Measurements from ENCODE around the gene SVEP1.

The SVEP1 gene

DNA sequence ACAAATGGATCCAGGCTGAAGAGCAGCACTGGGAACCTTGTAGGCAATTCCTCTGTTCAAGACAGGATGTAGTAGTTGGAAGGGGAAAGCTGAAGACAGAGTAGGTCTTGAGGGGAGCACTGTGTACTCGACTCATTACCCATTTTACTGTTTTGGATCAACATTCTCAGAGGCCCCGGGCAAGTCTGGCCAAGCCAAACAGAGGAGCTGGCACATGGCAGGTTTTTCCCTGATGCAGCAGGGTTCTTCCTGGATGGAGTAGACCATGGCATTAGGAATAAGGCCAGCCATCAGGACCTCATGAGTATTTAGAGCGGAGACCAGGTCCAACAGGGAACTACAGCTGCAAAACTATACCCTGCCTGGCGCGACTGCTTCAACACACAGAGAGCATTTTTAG lies 4.4 kb downstream of the SVEP1 start:
- Histone ChIP-seq H3K4me1 (no peaks in the 10 kb centered on the region), H2AFZ (no peak overlapping the region), H3K9me3 (ENCODE audit: control insufficient read depth, low read length) (no peaks in the 10 kb centered on the region), H3K27me3 (ENCODE audit: control insufficient read depth, insufficient read depth, low read length) (no peaks in the 10 kb centered on the region), H3K36me3 (ENCODE audit: control insufficient read depth, insufficient read depth, low read length) (no peaks in the 10 kb centered on the region), H3K4me2 (ENCODE audit: low read length) (no peak overlapping the region), H3K9ac (no peak overlapping the region), H3K79me2 (no peaks in the 10 kb centered on the region), H3K4me3 (ENCODE audit: low read depth, low read length) (no peak overlapping the region), H3K27ac (no peak overlapping the region)
- TF ChIP-seq, protein P1, sequence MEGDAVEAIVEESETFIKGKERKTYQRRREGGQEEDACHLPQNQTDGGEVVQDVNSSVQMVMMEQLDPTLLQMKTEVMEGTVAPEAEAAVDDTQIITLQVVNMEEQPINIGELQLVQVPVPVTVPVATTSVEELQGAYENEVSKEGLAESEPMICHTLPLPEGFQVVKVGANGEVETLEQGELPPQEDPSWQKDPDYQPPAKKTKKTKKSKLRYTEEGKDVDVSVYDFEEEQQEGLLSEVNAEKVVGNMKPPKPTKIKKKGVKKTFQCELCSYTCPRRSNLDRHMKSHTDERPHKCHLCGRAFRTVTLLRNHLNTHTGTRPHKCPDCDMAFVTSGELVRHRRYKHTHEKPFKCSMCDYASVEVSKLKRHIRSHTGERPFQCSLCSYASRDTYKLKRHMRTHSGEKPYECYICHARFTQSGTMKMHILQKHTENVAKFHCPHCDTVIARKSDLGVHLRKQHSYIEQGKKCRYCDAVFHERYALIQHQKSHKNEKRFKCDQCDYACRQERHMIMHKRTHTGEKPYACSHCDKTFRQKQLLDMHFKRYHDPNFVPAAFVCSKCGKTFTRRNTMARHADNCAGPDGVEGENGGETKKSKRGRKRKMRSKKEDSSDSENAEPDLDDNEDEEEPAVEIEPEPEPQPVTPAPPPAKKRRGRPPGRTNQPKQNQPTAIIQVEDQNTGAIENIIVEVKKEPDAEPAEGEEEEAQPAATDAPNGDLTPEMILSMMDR (IDR thresholded peaks at IDR 0.05): no peak

DNA sequence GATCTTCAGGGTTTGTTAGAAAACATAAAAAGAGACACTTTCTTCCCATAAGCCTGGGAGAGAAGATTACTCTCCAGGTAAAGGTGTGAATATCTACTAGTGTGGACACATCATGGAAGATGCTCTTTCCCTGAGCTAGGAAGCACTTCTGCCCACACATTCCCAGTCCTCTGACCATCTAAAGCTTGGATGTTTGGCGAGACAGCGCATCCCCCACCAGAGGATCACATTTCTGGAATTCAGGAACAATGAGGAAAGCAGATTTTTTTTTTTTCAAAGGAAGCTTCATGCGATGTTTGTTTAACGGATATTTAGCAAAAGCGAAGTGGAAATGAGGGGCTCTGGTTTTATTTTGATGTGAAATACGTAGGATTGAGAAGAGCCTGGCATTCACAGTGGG lies 6.2 kb downstream of the SVEP1 start:
- no peaks in the 10 kb centered on the region for H3K27me3 ChIP-seq (ENCODE audit: control insufficient read depth, insufficient read depth, low read length)
- H3K4me1 ChIP-seq: no peaks in the 10 kb centered on the region
- H3K79me2 ChIP-seq: no peaks in the 10 kb centered on the region
- no peak overlapping the region for H2AFZ ChIP-seq
- no peaks in the 10 kb centered on the region for H3K9me3 ChIP-seq (ENCODE audit: control insufficient read depth, low read length)
- H3K36me3 ChIP-seq (ENCODE audit: control insufficient read depth, insufficient read depth, low read length): no peaks in the 10 kb centered on the region
- TF ChIP-seq, protein P1 (IDR thresholded peaks at IDR 0.05): no peak
- no peak overlapping the region for H3K9ac ChIP-seq
- no peak overlapping the region for H3K27ac ChIP-seq
- no peak overlapping the region for H3K4me3 ChIP-seq (ENCODE audit: low read depth, low read length)
- no peak overlapping the region for H3K4me2 ChIP-seq (ENCODE audit: low read length)

DNA sequence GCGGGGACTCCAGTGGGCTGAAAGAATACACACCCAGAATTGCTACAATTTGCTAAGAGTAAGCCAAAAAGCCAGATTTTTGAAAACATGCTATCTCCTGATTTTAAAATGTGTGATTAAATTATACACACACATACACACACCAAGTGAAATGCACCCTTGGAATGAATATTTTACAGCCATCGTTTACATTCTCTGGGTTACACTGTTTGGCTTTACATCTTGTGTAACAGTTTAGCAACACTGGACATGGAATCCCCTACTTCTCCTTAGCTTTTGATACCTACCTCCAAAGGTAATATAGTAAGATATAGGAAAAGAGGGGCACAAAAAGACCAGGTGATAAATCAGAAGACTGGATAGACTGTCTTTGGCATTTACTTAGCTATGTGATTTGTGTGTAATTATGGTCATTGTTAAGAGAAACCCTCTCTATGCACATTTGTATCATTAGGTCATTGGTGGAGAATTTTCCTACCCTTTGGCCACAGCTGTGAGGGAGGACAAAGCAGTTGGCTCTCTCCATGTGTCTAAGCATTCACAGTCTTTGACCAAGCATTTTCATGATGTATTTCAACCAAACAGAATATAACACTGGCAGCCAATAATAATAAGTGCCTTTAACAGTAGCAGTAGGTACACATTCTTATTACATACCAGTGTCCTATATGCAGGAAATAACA lies 7.6 kb downstream of the SVEP1 start:
- Histone ChIP-seq H3K9ac (no peak overlapping the region), H3K79me2 (no peaks in the 10 kb centered on the region), H3K36me3 (ENCODE audit: control insufficient read depth, insufficient read depth, low read length) (no peaks in the 10 kb centered on the region), H3K4me1 (no peaks in the 10 kb centered on the region), H3K9me3 (ENCODE audit: control insufficient read depth, low read length) (no peaks in the 10 kb centered on the region), H3K4me3 (ENCODE audit: low read depth, low read length) (no peak overlapping the region), H3K4me2 (ENCODE audit: low read length) (no peak overlapping the region), H3K27me3 (ENCODE audit: control insufficient read depth, insufficient read depth, low read length) (no peaks in the 10 kb centered on the region), H2AFZ (no peak overlapping the region), H3K27ac (no peak overlapping the region)
- TF ChIP-seq, protein P1 (IDR thresholded peaks at IDR 0.05): no peak

DNA sequence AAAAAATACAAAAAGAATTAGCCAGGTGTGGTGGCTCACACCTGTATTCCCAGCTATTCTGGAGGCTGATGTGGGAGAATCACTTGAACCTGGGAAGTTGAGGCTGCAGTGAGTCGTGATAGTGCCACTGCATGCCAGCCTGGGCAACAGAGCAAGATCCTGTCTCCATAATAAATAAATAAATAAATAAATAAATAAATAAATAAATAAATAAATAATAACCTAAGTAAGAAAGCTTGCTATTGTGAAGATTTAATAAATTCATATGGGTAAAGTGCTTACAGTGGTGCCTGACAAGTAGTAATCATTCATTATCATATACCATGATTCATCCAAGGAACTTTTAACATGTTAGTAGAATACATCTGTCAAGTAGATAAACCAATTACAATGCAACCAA lies 13.4 kb downstream of the SVEP1 start:
- Histone ChIP-seq H3K9ac (no peak overlapping the region), H3K36me3 (ENCODE audit: control insufficient read depth, insufficient read depth, low read length) (no peaks in the 10 kb centered on the region), H3K27me3 (ENCODE audit: control insufficient read depth, insufficient read depth, low read length) (no peaks in the 10 kb centered on the region), H3K79me2 (no peaks in the 10 kb centered on the region), H3K9me3 (ENCODE audit: control insufficient read depth, low read length) (no peaks in the 10 kb centered on the region), H3K4me2 (ENCODE audit: low read length) (no peak overlapping the region), H2AFZ (no peak overlapping the region), H3K4me1 (no peaks in the 10 kb centered on the region), H3K27ac (no peak overlapping the region), H3K4me3 (ENCODE audit: low read depth, low read length) (no peak overlapping the region)
- TF ChIP-seq, protein P1 (IDR thresholded peaks at IDR 0.05): no peak

DNA sequence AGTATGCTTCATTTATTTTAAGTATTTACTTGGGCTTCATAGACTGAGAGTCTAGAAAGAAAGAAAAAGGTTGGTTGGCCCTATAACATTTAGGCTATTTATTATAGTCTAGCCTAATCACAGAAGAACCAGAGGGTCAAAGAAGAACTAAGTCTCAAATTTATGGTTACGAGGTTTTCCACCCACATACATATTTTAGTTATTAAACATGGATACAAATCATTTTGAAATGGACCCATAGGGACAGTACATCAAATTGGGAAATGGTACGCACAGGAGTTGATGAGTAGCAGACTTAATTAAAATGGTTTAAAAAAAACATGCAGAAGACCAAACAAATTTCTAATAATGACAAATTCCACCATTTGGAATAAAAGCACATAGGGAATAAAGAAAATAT lies 17.7 kb downstream of the SVEP1 start:
- no peak overlapping the region for H2AFZ ChIP-seq

More for the DNA sequence above, 17.7 kb downstream of the SVEP1 start:
- TF ChIP-seq, protein P1 (IDR thresholded peaks at IDR 0.05): no peak
- no peak overlapping the region for H3K4me3 ChIP-seq (ENCODE audit: low read depth, low read length)
- H3K27me3 ChIP-seq (ENCODE audit: control insufficient read depth, insufficient read depth, low read length): no peaks in the 10 kb centered on the region
- no peaks in the 10 kb centered on the region for H3K79me2 ChIP-seq
- no peak overlapping the region for H3K4me2 ChIP-seq (ENCODE audit: low read length)
- H3K9ac ChIP-seq: no peak overlapping the region
- H3K9me3 ChIP-seq (ENCODE audit: control insufficient read depth, low read length): no peaks in the 10 kb centered on the region
- H3K36me3 ChIP-seq (ENCODE audit: control insufficient read depth, insufficient read depth, low read length): no peaks in the 10 kb centered on the region
- no peak overlapping the region for H3K27ac ChIP-seq
- no peaks in the 10 kb centered on the region for H3K4me1 ChIP-seq
